GM18520 (cell line): Measurements from ENCODE around the gene TLE4.
"Not testable (repeated sequence)": the region's sequence is repeated elsewhere in the genome, so short reads cannot be mapped to it uniquely, and the experiment has no call there.

Experiments
- ATAC-seq: cut with Tn5 transposase; IDR thresholded peaks from one replicate; pipeline ENCODE4 v1.9.1; 2021; ENCODE audit not compliant: unreplicated experiment

TLE4 gene

GRCh38 chr9:79571309-79572031, at the start of gene TLE4:
TLE4 (plus strand) TSS chr9:79571965; CDS start chr9:79572791, 826 bp downstream.
- peak; percentile 85 for ATAC-seq

- no peak for ATAC-seq
Observed at GRCh38 chr9:79522793-79523192, 49.0 kb upstream of the TLE4 start.

- no peak for ATAC-seq
Observed at GRCh38 chr9:79524266-79524665, 47.5 kb upstream of the TLE4 start.

GRCh38 chr9:79526149-79526672, 45.6 kb upstream of the TLE4 start:
- no peak for ATAC-seq

GRCh38 chr9:79535534-79535933, 36.2 kb upstream of the TLE4 start:
- ATAC-seq = no peak

- no peak for ATAC-seq
Observed at GRCh38 chr9:79537838-79538237, 33.9 kb upstream of the TLE4 start.

GRCh38 chr9:79542735-79543620, 28.8 kb upstream of the TLE4 start:
- ATAC-seq = no peak

GRCh38 chr9:79544375-79544774, 27.4 kb upstream of the TLE4 start:
- ATAC-seq = not testable (repeated sequence)

- no peak for ATAC-seq
Observed at GRCh38 chr9:79551586-79551985, 20.2 kb upstream of the TLE4 start.

- ATAC-seq = no peak
Observed at GRCh38 chr9:79551994-79552393, 19.8 kb upstream of the TLE4 start.

- no peak for ATAC-seq
Observed at GRCh38 chr9:79555474-79556089, 16.2 kb upstream of the TLE4 start.

- no peak for ATAC-seq
Observed at GRCh38 chr9:79559495-79560181, 12.1 kb upstream of the TLE4 start.

- no peak for ATAC-seq
Observed at GRCh38 chr9:79562749-79563386, 8.9 kb upstream of the TLE4 start.

- no peak for ATAC-seq
Observed at GRCh38 chr9:79564105-79564504, 7.7 kb upstream of the TLE4 start.

GRCh38 chr9:79565245-79565644, 6.5 kb upstream of the TLE4 start:
- ATAC-seq = peak; percentile 69

- no peak for ATAC-seq
Observed at GRCh38 chr9:79567671-79568098, 4.1 kb upstream of the TLE4 start.

- no peak for ATAC-seq
Observed at GRCh38 chr9:79568337-79569101, 3.2 kb upstream of the TLE4 start.

- no peak for ATAC-seq
Observed at GRCh38 chr9:79569814-79570447, 1.8 kb upstream of the TLE4 start.
